ENCODE results near the gene REG4.

GRCh38 chr1:119784191-119784781 lies 27.0 kb downstream of the REG4 start:
- TF ChIP-seq CTCF (IDR thresholded peaks at IDR 0.05; ENCODE audit: insufficient read depth, low read length) (no peak), GABPA (IDR thresholded peaks at IDR 0.05; ENCODE audit: low read depth) (no peak), SPI1 (IDR thresholded peaks at IDR 0.05; ENCODE audit: borderline replicate concordance, low read depth) (no peak)

Measured in HL-60 (cell line).